Stimulated activated naive CD4-positive, alpha-beta T cell treated with Interleukin-2 at 50 U/mL for 16 hours (primary cell): Measurements from ENCODE around the gene WDR73.
"Not testable (repeated sequence)": the region's sequence is repeated elsewhere in the genome, so short reads cannot be mapped to it uniquely, and the experiment has no call there.

Experiments
- DNase-seq: peaks from one replicate; lab custom pipeline; 2025; lab: John Stamatoyannopoulos, UW

Gene WDR73

GRCh38 chr15:84657748-84658079, 3.6 kb upstream of the WDR73 start:
- no peak for DNase-seq

GRCh38 chr15:84656972-84657371, 2.9 kb upstream of the WDR73 start:
- DNase-seq, result no peak

- peak; percentile 75 for DNase-seq
Observed at GRCh38 chr15:84654689-84655453, 788 bp upstream of the WDR73 start.

GRCh38 chr15:84653584-84653909, 536 bp downstream of the WDR73 start:
- no peak for DNase-seq

- no peak for DNase-seq
Observed at GRCh38 chr15:84649706-84650105, 4.4 kb downstream of the WDR73 start.

- DNase-seq, result no peak
Observed at GRCh38 chr15:84648539-84648938, 5.5 kb downstream of the WDR73 start.

- DNase-seq, result no peak
Observed at GRCh38 chr15:84647726-84648125, 6.4 kb downstream of the WDR73 start.

GRCh38 chr15:84645997-84646396, 8.1 kb downstream of the WDR73 start:
- DNase-seq, result no peak

GRCh38 chr15:84645496-84645895, 8.6 kb downstream of the WDR73 start:
- DNase-seq, result no peak

GRCh38 chr15:84643838-84644237, 10.2 kb downstream of the WDR73 start:
- DNase-seq, result no peak

GRCh38 chr15:84642640-84643039, 11.4 kb downstream of the WDR73 start:
- not testable (repeated sequence) for DNase-seq

GRCh38 chr15:84641871-84642270, 12.2 kb downstream of the WDR73 start:
- not testable (repeated sequence) for DNase-seq

GRCh38 chr15:84638103-84638502, 16.0 kb downstream of the WDR73 start:
- DNase-seq, result no peak

GRCh38 chr15:84634228-84634837, 19.8 kb downstream of the WDR73 start:
- no peak for DNase-seq

- DNase-seq, result peak; percentile 63
Observed at GRCh38 chr15:84633311-84634227, 20.5 kb downstream of the WDR73 start.

- DNase-seq, result no peak
Observed at GRCh38 chr15:84631706-84632272, 22.3 kb downstream of the WDR73 start.

GRCh38 chr15:84629033-84629432, 25.1 kb downstream of the WDR73 start:
- DNase-seq, result no peak

- DNase-seq, result no peak
Observed at GRCh38 chr15:84625123-84625522, 29.0 kb downstream of the WDR73 start.

- no peak for DNase-seq
Observed at GRCh38 chr15:84624359-84624758, 29.7 kb downstream of the WDR73 start.

GRCh38 chr15:84621358-84621979, 32.6 kb downstream of the WDR73 start:
- no peak for DNase-seq

GRCh38 chr15:84620626-84621025, 33.5 kb downstream of the WDR73 start:
- DNase-seq, result no peak

GRCh38 chr15:84616235-84616634, 37.8 kb downstream of the WDR73 start:
- no peak for DNase-seq
